GM20000 (cell line): Measurements from ENCODE around the gene SPECC1L.

Experiments
- DNase-seq: peaks from one replicate; pipeline ENCODE4 v3.0.0; 2012; ENCODE audit warnings: low spot score
- CTCF ChIP-seq: IDR thresholded peaks from 2 replicates; pipeline ENCODE4 v1.5.1; 2012; ENCODE audit warnings: mild to moderate bottlenecking, control low read depth; ENCODE audit errors: extremely low read depth, missing control alignments

Gene SPECC1L

GRCh38 chr22:24338726-24339451, 68.3 kb downstream of the SPECC1L start:
- no peak for TF ChIP-seq CTCF
- DNase-seq = no peak

DNA sequence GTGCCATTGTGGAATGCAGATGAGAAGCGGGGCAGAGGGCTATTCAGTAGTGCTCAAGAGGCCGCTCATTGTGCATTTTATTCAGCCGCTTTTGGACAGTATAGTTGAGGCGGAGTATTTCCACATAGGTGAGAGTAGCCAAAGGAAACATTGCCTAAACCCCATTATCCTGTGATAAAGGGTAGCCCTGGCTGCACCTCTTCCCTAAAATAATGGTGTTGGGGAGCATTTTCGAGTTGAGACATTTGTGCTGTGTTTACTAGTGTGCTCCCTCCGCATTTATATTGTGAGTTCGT, 68.8 kb downstream of the SPECC1L start:
- no peak for TF ChIP-seq CTCF
- no peak for DNase-seq

DNA sequence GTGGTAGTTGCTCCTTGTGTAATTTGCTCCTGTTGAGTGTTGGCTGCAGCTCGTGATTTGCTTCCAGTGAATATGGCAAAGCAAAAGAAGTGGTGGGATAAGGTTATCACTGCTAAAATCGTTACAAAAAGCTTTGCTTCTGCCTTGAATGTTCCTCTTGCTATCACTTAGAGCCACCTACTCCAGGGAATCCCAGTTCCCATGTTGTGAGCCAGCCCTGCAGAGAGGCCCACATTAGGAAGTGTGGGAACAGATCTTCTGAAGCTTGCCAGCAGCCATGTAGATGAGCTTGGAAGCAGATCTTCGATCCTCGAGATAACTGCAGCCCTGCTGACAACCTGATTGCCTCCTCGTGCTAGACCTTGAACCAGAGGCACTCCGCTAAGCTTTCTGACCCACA, 71.0 kb downstream of the SPECC1L start:
- TF ChIP-seq CTCF = no peak
- DNase-seq = no peak

DNA sequence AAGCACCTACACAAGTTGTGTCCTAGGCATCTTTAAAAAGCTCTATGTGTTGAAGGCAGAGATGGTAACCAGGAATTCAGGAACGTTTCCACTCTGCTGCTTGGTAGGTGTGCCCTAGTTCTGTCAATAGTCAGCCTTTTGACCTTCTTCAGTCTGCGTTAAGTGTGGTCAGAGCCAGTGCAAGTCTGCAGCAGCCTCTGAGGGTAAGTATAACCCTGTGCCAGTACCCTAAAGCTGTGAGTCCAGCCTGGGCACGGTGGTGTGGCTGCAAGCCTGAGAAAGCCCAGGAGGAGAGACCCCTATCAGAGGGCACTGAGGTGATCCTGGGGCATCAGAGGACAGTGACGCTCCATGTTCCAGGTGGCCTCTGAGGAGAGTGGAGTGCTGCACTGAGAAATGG, 80.0 kb downstream of the SPECC1L start:
- no peak for TF ChIP-seq CTCF
- no peak for DNase-seq

DNA sequence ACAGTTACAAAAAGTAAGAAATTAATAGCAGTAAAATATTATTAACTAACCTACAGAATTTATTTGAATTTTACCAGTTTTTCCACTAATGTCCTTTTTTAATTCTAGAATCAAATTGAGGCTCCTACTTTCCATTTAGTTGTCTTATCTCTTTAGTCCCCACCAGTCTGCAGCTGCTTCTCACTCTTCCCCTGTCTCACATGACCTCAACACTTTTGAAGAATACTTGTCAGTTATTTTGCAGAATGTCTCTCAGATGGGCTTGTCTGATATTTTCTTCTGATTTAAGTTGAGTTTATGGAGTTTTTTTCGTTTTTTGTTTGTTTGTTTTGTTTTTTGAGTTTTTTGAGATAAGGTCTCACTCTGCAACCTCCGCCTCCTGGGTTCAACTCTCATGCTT, 82.5 kb downstream of the SPECC1L start:
- DNase-seq = no peak
- no peak for TF ChIP-seq CTCF

DNA sequence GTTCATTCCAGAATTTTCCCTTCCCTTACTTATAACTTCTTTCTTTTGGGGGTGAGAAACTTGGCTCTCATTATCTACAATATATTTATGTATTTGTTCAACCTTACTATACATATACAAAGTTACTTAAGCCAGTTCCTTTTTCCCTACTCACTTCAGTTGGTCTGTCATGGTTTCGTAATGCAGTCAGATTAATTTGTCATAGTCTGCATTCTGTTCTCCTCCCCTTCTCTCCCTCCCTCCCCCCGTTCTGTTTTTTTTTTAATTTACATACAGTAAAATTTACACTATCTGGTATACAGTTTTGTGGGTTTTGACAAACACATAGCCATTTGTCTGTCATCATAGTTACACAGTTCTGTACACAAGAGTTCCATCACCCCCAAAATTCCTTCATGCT, 84.9 kb downstream of the SPECC1L start:
- TF ChIP-seq CTCF = no peak

GRCh38 chr22:24357547-24357946, 86.9 kb downstream of the SPECC1L start:
- no peak for TF ChIP-seq CTCF
- no peak for DNase-seq

More for the DNA sequence above, 84.9 kb downstream of the SPECC1L start:
- DNase-seq = no peak
